Sigmoid colon (tissue), 4 donors: ENCODE measurements around the gene CCL4.

Experiments used
- CTCF ChIP-seq, 4 experiments: fragments of 450-650 bp in 3 of 4; fragments of 200-600 bp in 1 of 4; IDR thresholded peaks; one replicate each; pipeline ENCODE4 v1.5.1; 2016 to 2019; ENCODE audit warnings: antibody characterized with exemption in 4 of 4, mild to moderate bottlenecking in 3 of 4, moderate library complexity in 2 of 4
- EP300 ChIP-seq, 4 donors: sonication (generic); formaldehyde crosslinking; IDR thresholded peaks; one replicate each; pipeline ENCODE4 v1.6.1; 2017; ENCODE audit warnings: antibody characterized with exemption in 4 of 4
- POLR2A ChIP-seq, 2 donors: fragments of 450-650 bp; IDR thresholded peaks; one replicate each; pipeline ENCODE4 v1.6.1; 2016; ENCODE audit warnings: antibody characterized with exemption in 2 of 2, mild to moderate bottlenecking in 2 of 2, moderate library complexity in 2 of 2
- POLR2AphosphoS5 ChIP-seq, 4 donors: sonication (generic); formaldehyde crosslinking; IDR thresholded peaks; one replicate each; pipeline ENCODE4 v1.6.1; 2017; ENCODE audit warnings: antibody characterized with exemption in 4 of 4

DNA sequence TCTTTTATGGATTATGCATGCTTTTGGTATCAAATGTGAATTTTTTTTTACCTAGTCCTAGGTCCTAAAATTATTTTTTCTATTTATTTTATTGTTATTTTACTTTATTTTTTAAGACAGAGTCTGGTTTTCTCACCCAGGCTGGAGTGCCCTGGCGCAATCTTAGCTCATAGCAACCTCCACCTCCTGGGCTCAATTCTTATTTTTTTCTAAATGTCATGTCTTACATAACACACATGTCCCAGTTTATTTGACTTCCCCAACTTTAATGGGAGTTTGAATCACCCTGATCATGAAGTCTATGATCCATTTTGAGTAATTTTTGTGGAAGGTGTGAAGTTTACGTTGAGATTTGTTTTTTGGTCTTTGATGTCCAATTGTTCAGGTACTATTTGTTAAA lies 42.8 kb upstream of the CCL4 start:
- TF ChIP-seq CTCF (IDR thresholded peaks at IDR 0.05): no peak
- no peak for TF ChIP-seq POLR2A (IDR thresholded peaks at IDR 0.05)
- no peak for TF ChIP-seq EP300 (IDR thresholded peaks at IDR 0.05)
- TF ChIP-seq POLR2AphosphoS5 (IDR thresholded peaks at IDR 0.05): no peak
